ENCODE data around the gene NKAIN4.

GRCh38 chr20:63273635-63274380 lies 19.5 kb upstream of the NKAIN4 start:
- TF ChIP-seq, protein P1, sequence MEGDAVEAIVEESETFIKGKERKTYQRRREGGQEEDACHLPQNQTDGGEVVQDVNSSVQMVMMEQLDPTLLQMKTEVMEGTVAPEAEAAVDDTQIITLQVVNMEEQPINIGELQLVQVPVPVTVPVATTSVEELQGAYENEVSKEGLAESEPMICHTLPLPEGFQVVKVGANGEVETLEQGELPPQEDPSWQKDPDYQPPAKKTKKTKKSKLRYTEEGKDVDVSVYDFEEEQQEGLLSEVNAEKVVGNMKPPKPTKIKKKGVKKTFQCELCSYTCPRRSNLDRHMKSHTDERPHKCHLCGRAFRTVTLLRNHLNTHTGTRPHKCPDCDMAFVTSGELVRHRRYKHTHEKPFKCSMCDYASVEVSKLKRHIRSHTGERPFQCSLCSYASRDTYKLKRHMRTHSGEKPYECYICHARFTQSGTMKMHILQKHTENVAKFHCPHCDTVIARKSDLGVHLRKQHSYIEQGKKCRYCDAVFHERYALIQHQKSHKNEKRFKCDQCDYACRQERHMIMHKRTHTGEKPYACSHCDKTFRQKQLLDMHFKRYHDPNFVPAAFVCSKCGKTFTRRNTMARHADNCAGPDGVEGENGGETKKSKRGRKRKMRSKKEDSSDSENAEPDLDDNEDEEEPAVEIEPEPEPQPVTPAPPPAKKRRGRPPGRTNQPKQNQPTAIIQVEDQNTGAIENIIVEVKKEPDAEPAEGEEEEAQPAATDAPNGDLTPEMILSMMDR (IDR thresholded peaks at IDR 0.05; ENCODE audit: poor library complexity) = no peak
- TF ChIP-seq EZH2 (IDR thresholded peaks at IDR 0.05; ENCODE audit: borderline replicate concordance) = no peak
